OCI-LY1 (cell line): ENCODE measurements around the gene ACTN4.

Experiments
- CTCF ChIP-seq: fragments of 200-600 bp; sonication (generic), shearing (Covaris generic); IDR thresholded peaks from 2 replicates; pipeline ENCODE4 v1.5.1; 2017; ENCODE audit warnings: mild to moderate bottlenecking, antibody characterized with exemption, low read length, moderate library complexity, mixed read lengths
- EZH2 ChIP-seq: fragments of 200-600 bp; sonication (generic), shearing (Covaris generic); IDR thresholded peaks from 2 replicates; pipeline ENCODE4 v1.8.0; 2017; ENCODE audit warnings: borderline replicate concordance, mixed run types, mild to moderate bottlenecking, antibody characterized with exemption, low read length, moderate library complexity, mixed read lengths

- TF ChIP-seq CTCF (no peak), EZH2 (no peak)
Measured at GRCh38 chr19:38639679-38640078, 7.8 kb upstream of the ACTN4 start.
